Stimulated activated CD4-positive, alpha-beta T cell treated with anti-CD3 and anti-CD28 coated beads, Interleukin-1b, Interleukin-23, amount 100 ng/mL, for 48 hours (primary cell): ENCODE results near the gene MCOLN2.
A peak's percentile ranks its signal among the peaks of the same experiment; 100 is the strongest.

Experiments
- DNase-seq: peaks from one replicate; pipeline ENCODE4 v3.0.0-alpha.2; 2020

The MCOLN2 gene

DNA sequence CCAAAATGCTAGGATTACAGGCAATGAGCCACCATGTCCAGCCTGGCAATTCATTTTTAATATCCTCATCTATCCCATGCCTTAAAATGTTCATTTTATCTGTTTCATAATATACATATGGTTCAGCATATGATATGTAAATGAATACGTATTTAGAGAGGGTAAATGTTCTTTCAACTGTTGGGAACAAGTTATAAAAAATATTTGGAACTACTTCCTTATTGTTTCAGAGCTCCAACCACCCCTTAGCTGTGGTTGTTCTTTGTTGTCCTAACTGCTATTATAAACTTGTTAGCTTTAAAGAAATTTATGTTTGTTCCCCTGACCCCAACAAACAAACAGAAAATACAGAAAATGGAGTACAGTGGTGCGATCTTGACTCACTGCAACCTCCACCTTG, 14.5 kb downstream of the MCOLN2 start:
- no peak for DNase-seq

DNA sequence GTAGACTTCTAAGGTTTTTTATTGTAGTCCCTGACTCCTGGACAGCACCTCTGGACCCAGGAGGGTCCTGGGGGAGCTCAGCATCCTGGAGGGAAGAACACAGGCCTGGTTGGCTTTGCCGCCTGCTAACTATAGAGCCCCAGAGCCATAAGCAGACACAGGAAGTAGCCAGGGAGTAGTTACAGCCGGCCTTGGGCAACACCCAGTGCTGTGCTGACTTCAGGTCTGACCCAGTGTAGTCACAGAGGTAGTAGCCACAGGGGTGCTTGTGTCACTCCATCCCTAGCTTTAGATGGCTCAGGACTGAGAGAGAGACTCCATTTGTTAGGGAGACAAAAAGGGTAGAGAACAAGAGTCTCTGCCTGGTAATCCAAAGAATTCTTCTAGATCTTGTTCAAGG, 21.9 kb downstream of the MCOLN2 start:
- no peak for DNase-seq

DNA sequence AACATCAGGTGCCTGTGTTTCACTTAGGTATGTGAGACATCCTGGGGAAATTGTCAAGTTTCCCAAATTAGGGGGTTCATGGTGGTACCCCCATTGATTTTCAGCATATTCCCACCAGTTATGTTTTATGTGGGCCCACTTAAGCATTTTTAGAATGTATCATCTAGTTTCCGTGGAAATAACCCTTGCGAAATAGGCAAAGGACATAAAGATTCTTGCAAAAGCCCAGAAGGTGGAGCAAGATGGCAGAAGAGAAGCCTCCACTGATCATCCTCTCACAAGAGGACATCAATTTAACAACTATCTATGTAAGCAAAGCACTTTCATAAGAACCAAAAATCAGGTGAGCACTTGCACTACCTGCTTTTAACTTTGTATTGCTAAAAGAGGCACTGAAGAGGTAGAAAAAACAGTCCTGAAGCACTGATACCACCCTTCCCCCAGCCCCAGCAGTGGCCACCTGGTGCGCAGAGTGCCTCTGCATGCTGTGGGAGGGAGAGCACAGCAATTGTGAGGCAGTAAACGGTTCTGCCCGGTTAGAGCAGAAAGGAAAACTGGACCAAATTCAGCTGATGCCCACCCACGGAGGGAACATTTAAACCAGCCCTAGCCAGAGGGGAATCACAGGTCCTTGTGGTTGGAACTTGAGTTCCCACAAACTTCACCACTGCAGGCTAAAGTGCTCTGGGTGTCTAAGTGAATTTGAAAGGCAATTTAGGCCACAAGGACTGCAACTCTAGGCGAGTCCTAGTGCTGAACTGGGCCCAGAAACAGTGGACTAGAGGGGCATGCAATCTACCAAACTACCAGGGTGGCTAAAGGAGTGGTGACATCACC, 23.2 kb downstream of the MCOLN2 start:
- no peak for DNase-seq

DNA sequence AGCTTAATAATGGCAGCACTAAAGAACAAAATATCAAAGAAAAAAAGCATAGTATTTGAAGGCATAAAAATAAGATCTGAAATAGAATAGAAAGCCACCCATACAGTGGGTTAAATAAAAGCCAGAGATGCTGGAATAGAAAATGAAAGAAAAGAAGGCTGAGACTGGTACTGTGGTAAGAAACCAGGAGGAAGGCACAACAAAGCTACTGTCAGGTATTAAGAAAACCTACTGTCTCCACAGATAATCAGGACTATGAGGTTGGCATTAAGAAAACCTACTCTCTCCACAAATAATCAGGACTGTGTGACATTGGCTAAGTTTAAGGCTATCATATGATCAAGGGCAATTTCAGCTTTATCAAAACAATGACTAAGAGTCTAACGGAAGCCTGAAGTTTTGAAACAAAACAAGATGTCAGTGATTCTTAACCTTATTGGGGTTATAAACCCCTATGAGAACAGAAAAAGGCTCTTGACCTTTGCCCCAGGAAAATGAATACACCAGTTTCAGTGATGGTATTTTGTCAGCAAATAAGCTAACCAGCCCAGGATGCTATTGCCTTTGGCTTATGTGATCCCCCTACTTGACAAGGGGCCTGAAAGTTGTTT, 24.4 kb downstream of the MCOLN2 start:
- DNase-seq = no peak

DNA sequence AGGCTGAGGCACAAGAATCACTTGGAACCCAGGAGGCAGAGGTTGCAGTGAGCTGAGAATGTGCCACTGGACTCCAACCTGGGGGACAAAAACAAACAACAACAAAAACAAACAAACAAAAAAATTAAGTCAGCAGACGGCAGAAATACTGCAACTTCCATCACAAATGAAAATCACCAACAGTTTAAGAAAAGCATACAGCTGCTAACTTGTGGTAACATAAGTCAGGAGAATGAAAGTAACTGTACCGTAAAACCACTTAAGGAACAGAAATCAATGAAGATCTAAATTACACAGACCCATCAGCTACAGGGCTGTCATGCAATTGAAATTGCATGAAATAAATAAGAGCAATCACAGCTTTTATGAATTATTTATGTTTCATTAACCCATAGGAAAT, 25.0 kb downstream of the MCOLN2 start:
- DNase-seq = no peak

DNA sequence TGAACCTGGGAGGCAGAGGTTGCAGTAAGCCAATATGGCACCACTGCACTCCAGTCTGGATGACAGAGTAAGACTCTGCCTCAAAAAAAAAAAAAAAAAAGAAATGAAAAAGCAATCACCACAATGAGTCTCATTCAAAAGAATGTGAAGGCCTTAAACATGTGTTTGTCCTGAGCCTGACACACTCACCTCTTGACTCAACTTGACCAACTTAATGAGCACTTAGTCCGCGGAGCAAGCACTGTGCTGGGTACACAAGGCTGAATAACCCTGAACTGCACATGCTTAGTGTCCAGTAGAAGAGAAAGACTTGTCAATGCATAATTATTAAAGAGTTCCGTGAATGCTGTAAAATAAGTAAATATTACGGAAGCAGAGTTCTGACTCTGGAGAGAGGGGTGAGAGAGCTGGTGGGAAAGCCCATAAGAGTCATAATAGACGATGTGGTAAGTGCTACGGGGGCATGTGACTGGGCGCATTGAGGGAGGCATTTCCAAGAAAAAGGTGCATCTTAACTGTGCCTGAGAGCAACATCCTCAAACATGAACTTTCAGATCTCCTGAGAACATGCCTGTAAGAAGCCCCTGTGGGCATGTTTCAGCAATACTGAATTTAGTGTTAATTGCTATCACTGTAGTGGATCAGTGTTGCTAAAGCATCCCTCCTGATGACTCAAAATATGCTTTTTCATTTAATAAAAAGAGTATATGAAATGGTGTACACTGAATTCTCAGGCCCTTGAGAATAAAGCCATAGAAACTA, 27.2 kb downstream of the MCOLN2 start:
- DNase-seq = peak; percentile 66

DNA sequence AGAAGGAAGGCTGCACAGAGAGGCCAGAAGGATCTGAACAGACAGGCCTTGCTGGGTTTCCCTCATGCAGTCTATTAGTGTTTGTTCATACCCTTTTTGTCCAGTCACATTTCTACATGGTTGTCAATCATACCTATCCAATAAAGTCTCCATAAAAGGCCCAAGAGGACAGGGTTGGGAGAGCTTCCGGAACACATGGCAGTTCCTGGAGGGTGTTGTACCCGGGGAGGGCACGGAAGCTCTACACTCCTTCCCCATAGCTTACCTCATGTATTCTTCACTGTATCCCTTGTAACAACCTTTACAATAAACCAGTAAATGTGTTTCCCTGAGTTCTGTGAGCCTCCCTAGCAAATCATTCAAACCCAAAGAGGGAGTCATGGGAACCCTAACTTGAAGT, 28.0 kb downstream of the MCOLN2 start:
- no peak for DNase-seq

DNA sequence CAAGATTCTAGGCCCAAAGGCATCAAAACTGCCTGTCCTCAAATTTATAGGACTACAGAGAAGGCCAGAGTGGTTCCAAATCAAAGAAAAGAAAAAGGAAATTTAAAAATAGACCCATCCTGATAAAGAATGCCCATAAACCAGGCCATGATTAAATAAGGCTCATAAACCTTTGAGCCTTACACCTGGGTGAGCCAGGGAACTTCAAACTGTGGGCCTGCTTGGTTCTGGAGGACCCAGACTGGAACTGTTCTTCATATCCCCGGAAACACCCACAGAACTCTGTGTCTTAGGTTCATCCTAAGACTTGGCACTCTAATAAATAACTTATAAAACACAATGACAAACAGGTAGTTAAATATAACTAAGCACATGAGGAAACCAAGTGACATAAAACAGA, 28.8 kb downstream of the MCOLN2 start:
- no peak for DNase-seq

DNA sequence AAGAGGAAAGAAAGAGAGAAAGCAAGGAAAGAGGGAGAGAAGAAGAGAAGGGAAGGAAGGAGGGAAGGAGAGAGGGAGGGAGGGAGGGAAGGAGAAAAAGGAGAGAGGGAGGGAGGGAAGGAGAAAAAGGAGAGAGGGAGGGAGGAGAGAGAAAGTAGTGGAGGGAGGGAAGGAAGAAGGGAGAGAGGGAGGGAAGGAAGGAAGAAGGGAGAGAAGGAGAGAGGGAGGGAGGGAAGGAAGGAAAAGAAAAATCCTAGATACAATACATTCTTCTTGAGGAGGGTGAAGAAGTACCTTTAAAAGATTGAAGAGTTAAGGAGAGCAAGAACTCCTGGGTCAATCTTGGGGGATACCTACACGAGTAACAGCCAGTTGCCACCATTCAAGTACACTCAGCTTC, 29.2 kb downstream of the MCOLN2 start:
- no peak for DNase-seq

DNA sequence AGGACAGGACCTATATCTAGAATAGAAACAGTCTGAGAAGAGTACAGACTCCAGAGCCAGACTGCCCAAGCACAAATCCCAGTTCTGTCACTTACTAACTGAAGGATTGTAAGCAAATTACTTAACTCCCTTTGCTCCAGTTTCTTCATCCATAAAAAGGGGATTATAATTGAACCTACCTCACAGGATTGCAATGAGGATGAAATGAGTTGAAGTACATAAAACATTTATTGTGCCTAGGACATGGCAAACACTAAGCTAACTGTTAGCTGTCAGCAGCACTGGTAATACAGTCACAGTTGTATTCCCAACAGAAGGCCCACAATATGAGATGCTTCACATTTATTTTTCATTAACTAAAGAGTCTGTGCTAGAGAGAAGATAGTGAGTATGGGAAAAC, 33.9 kb downstream of the MCOLN2 start:
- DNase-seq = no peak

DNA sequence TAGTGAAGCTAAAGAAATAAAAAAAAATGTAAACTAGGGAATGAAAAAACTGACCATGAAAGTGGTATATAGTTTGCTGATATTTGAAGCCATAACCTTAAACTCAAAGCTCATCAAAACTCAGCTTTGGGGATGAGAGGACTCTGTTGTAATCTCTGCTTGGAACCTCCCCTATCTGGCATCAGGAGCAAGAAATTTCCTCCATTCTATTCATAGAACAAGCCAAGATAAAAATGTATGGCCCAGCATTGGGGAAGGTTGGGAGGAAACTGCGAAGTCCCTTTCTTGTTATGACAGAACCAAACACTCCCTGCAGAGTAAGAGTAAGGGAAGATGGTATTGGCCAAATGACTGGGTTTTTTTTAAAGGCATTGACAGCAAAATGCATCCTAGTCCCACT, 35.6 kb downstream of the MCOLN2 start:
- no peak for DNase-seq

DNA sequence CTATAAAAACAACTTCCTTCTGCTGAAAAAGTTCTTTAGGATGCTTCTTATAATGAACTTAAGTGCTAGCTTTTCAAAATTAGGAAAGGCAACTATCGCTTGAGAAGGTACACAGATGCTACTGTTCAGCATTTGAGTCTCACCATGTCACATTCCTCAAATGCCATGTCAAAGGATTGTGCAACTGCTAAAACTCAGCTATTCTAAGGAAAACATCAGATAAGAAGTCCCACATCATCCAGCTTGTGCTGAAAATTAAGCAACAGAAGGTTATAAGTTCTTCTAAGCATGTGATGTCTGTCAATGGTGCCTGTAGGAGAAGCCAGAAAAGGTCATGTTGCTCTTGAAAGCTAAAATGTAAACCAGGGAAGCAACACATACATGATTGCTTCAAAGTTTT, 36.5 kb downstream of the MCOLN2 start:
- no peak for DNase-seq

DNA sequence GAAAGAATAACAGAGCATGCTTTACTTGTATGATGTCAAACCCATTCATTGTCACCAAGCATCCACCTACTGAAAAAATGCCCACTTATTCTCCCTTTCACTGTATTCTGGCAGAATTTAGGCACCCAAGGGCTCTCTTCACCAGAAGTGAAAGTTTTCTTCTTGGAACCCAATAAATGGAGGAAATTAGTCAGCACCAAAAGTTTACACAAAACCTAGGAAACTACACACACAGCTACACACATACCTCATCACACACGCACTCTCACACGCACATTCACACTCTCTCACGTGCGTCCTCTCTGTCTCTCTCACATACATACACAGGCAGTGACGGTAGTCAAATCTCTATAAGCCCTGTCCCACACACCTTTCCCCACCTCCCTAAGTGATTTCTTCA, 37.6 kb downstream of the MCOLN2 start:
- peak; percentile 64 for DNase-seq

DNA sequence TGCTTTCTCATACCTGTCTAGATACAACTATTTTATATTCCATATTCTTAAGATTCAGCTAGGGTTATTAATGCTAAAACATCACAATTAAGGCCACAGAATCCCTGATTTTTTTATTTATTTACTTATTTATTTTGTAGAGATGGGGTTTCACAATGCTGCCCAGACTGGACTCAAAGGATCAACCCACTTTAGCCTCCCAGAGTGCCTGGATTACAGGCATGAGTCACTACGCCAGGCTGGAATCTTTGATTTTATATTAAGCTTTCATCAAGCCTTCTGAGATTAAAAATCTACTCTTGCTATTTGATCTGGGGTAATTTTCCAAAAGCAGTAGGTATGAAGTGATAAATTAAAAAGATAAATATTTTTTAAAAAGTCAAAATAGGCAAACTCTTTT, 38.9 kb downstream of the MCOLN2 start:
- DNase-seq = no peak

DNA sequence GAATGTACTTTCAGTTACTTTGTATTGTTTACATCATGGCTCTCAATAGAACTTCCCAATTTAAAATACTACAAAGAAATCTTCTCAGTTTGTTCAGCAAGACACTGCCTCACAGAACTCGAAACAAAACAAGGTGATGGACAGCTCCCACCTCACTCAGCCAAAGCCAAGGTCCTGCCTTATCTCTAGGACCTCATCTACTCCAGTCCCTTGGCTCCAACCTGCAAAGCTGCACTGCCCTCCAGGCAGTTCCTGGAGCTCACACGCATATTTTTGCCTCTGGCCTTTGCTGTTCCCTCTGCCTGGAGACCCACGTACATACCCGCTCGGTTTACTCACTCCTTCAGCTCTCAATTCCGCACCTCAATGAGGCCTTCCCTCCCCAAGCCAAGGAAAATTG, 40.3 kb downstream of the MCOLN2 start:
- DNase-seq = no peak

DNA sequence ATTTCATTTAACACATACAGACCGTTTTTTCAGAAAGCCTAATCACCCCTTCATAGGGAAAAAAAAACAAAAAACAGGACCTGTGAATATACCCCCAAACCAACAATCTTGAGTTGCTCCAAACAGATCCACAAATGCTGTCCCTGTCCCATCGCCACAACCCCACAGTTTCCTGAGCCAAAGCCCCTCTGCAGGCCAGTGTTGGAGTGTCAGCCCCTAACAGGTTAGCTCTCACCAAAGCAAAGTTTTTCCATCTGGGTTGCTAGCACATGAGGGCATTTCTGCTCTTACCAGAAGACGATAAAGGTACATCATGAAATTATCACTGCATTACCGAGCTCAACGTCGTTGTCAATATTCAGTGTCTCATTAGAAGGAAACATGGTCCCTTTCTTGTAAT, 40.8 kb downstream of the MCOLN2 start:
- DNase-seq = no peak

DNA sequence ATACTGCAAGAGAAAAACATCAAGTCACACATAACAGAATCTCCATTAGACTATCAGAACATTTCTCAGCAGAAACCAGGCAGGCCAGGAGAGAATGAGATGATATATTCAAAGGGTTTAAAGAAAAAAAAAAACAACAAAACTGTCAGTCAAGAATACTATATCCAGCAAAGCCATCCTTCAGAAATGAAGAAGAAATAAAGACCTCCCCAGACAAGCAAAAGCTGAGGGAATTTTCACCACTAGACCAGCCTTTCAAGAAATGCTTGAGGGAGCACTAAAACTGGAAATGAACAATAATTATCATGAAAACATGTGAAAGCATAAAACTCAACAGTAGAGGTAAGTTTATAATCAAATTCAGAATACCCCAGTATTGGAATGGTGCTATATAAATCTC, 47.2 kb downstream of the MCOLN2 start:
- no peak for DNase-seq

DNA sequence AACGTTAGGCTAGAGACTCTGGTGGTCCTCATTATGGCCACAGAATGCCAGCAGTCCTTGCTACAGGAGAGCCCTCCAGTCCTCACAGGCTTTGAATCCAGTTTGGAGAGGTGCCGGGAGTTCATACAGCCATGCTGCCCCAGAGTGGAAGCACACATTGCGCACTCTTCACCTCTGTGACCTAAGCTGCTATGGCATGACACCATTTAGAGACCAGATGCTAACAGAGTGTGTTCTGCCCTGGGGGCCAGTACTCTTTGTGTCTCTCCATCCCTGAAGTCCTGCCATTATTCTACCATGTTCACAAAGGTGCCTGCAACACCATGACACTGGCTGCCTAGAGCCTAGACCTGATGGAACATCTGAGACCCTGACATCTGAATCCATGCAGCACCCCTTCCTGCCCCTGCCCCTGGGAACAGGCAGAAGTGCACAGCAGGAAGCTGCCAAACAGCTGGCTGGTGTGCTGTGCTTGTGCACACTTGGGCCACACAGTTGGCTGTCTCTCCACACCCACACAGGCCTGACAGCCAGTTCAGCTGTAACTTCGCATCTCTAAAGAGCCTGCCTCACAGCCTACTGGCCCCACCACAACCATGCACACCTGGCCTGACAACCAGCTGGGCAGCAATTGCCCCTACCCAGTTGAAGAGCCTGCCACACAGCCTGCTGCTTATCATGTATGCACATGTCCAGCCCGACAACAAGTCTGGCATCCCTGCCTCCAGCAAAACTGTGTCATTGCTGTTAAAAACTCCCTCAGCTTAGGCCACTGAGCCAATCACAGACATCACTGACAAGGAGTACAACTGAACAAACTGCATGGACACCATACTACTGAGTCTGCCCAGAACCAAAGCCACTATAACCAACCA, 49.1 kb downstream of the MCOLN2 start:
- DNase-seq = no peak

DNA sequence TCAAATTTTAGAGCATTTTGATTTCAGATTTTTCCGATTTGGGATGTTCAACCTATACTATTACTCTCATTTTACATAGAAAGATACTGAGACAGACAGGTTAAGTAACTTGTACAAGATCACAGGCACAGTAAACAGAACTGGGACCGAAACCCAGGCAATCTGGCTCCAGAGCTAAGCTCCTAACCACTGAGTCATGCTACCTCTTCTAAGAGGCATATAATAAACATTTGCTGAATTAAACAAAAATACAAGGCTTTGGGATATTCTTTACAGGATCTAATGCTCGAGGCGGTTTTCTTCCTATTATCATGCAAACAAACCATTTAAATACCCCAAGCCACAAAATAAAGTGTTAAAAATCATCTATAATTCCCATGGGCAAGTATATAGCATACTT, 50.3 kb downstream of the MCOLN2 start:
- no peak for DNase-seq

DNA sequence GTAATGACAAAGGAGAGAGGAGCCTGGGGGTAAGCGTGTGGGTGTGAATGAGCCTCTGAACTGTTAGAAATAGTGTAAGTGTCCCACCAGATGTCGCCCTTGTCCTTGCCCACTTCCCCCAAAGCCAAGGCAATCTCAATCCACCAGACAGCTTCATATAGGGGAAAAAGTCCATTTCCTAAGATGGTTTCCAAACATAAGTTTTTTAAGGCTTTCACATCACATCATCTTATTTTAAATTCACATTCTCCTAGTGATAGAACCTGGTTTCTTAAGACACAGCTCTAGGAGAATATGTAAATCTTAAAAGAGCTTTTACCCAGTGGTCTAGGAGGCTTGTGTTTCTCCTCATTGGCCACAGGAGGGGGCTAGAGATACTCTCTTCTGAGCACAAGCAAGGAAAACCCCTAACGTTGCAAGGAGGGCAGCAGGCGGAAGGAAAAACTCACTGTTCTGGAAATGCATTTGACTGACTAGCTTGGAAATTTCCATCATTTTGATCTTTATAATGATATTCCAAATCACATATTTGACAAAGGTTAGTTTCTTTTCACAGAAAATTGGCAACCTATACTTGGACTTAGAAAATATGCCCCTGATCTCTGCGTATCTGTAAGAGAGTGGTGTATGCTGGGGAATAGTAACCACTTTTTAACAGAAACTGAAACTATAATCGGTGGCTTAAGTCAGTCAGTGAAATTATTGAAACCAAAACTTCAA, 52.0 kb downstream of the MCOLN2 start:
- peak; percentile 59 for DNase-seq

DNA sequence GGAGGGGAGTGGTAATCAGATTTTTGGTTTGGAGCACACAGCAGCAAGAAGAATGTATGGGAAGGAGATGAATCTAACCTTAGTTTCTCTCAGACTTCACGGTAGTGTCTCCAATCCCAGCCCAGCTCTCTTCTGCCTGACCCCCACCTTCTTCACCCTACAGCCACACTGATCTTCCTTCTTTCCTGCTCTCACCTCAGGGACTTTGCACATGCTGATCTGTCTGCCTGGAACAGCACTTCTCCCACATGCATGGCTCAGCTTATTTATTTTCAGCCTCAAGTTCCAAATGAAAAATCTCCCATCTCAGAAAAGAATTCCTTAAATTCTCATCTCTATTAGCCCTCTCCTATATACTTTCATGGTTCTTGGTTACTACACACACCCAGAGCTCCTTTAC, 55.1 kb downstream of the MCOLN2 start:
- no peak for DNase-seq

DNA sequence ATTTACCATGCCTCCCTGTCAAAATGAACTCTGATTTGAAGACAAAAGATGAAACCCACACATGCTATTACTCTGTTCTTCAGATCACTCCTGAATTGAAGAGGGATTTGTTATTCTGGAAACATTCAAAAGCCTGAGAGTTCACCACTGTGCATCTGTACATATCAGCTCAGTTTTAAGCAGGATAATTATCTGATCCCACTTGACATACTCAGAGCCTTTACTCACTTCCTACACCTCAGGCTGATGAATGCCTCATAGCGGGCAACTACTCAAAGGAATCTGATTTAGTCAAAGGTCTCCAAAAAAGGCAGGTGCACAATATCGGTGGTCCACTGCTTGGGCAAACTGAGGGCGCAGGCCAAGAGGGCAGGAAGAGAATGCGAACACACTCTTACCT, 56.4 kb downstream of the MCOLN2 start:
- no peak for DNase-seq
